ENCODE results near the gene CLRN2. TPM values are rescaled to one million over a fixed set of nuclear protein-coding genes. Genes with fewer than 3 reads are reported as not detected.

The CLRN2 gene
- total and polyA plus RNA-seq, 10 of the 15 experiments (the other 5 are each of a cell fraction or from before 2014, with no cell fraction given) = not detected

DNA sequence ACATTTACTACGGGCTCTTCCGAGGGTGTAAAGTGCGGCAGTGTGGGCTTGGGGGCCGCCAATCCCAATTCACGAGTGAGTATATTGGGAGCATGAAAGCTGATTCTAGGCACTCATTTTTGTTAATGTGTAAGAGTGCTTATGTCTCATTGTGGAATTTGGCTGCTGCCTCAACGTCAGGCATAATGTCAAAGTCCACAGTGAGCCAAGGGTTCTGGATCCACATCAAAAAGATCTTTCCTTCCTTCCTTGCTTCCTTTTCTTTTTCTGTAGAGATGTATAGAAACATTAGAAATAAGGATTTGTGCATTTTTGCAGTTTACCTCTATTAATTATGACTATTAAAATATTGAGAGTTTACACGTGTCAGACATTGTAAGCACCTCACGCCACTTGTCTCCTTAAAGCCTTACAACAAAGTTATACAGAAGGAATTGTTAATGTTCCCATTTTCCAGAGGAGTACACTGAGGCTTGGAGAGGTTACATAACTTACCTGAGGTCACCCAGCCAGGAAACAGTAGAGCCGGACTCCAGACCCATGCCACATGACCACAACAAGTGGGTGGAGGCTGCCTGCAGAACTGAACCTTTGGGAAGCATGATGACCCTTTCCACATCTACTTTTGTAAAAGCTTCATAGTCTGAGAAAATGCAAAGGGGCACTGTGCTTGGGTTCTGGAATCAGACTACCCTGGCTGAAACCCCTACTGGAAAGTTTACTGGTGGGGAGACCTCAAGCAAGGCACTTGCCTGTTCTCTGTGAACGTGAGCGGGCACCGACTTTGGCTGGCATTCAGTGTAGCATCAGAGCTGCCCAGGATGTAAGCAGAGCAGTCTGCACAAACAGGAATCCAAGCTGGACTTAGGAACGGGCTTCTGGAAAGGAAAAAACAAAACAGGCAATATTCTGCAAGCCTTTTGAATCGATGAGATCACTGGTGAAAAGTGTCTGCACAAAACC, 761 bp downstream of the CLRN2 start (continued):
- TF ChIP-seq, protein P1, sequence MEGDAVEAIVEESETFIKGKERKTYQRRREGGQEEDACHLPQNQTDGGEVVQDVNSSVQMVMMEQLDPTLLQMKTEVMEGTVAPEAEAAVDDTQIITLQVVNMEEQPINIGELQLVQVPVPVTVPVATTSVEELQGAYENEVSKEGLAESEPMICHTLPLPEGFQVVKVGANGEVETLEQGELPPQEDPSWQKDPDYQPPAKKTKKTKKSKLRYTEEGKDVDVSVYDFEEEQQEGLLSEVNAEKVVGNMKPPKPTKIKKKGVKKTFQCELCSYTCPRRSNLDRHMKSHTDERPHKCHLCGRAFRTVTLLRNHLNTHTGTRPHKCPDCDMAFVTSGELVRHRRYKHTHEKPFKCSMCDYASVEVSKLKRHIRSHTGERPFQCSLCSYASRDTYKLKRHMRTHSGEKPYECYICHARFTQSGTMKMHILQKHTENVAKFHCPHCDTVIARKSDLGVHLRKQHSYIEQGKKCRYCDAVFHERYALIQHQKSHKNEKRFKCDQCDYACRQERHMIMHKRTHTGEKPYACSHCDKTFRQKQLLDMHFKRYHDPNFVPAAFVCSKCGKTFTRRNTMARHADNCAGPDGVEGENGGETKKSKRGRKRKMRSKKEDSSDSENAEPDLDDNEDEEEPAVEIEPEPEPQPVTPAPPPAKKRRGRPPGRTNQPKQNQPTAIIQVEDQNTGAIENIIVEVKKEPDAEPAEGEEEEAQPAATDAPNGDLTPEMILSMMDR (IDR thresholded peaks at IDR 0.05 in 2 of 3, conservative IDR thresholded peaks at IDR 0.05 in 1 of 3; ENCODE audit: control insufficient read depth in 2 of 3, extremely low read depth in 1 of 3, insufficient read depth in 1 of 3, low read depth in 3 of 3, low read length in 3 of 3) = no peak
- TF ChIP-seq, protein P2, sequence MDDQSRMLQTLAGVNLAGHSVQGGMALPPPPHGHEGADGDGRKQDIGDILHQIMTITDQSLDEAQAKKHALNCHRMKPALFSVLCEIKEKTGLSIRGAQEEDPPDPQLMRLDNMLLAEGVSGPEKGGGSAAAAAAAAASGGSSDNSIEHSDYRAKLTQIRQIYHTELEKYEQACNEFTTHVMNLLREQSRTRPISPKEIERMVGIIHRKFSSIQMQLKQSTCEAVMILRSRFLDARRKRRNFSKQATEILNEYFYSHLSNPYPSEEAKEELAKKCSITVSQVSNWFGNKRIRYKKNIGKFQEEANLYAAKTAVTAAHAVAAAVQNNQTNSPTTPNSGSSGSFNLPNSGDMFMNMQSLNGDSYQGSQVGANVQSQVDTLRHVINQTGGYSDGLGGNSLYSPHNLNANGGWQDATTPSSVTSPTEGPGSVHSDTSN (IDR thresholded peaks at IDR 0.05; ENCODE audit: insufficient replicate concordance, low read depth, low read length) = no peak
- no peak for TF ChIP-seq IKZF1 (conservative IDR thresholded peaks at IDR 0.05)
- no peak for TF ChIP-seq EP300 (IDR thresholded peaks at IDR 0.05; ENCODE audit: borderline replicate concordance in 1 of 2, control insufficient read depth in 1 of 2, low read depth in 2 of 2, low read length in 2 of 2)

DNA sequence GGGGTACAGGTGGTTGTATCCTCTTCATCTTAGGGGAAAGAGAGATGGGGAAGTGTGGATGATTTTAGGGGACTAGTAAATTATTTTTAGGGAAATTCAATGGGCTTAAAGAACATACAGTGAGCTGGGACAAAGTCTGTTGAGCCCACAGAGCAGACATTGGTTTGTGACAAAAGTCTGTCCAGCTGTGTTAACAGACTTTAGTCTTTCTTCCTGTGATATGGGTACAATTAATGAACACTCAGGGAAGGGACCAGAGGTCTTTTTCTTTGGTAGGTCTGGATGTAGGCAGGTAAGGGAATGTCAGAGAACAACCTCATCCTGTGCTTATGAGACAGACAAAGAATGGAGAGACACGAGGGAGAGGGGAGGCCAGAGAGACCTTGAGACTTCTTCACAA, 2.0 kb downstream of the CLRN2 start:
- BruUV-seq (replicated peaks) = no TSS peak
- 0% methylated on average over 1 of the region's 1 CpG for WGBS (ENCODE audit: insufficient coverage, insufficient replicate concordance, low lambda C conversion rate, missing lambda C conversion rate)
- TF ChIP-seq ZNF687 (IDR thresholded peaks at IDR 0.05) (no peak), STAT3 (IDR thresholded peaks at IDR 0.05; ENCODE audit: low read depth, low read length) (no peak), MTA2 (IDR thresholded peaks at IDR 0.05; ENCODE audit: low read depth) (no peak), TCF3 (IDR thresholded peaks at IDR 0.05; ENCODE audit: borderline replicate concordance, insufficient read depth, low read depth, low read length) (no peak)
- TF ChIP-seq, protein P3, sequence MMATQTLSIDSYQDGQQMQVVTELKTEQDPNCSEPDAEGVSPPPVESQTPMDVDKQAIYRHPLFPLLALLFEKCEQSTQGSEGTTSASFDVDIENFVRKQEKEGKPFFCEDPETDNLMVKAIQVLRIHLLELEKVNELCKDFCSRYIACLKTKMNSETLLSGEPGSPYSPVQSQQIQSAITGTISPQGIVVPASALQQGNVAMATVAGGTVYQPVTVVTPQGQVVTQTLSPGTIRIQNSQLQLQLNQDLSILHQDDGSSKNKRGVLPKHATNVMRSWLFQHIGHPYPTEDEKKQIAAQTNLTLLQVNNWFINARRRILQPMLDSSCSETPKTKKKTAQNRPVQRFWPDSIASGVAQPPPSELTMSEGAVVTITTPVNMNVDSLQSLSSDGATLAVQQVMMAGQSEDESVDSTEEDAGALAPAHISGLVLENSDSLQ (IDR thresholded peaks at IDR 0.05) = no peak
- Histone ChIP-seq H3K9ac (ENCODE audit: control insufficient read depth, insufficient read depth, low read length) (no peak overlapping the region), H3K36me3 (ENCODE audit: control insufficient read depth in 2 of 2, insufficient read depth in 2 of 2, low read length in 1 of 2) (no peaks in the 10 kb centered on the region), H3K9me3 (replicated peaks; ENCODE audit: control insufficient read depth, insufficient read depth, low read length) (no peaks in the 10 kb centered on the region), H3K4me3 (no peak overlapping the region), H3K79me2 (ENCODE audit: control insufficient read depth, insufficient read depth, low read length) (no peaks in the 10 kb centered on the region), H3K27me3 (replicated peaks in 1 of 2; ENCODE audit: control insufficient read depth in 2 of 2, insufficient read depth in 2 of 2, low read length in 1 of 2) (no peaks in the 10 kb centered on the region), H4K20me1 (ENCODE audit: control insufficient read depth, insufficient read depth) (no peaks in the 10 kb centered on the region), H3K27ac (ENCODE audit: control insufficient read depth, insufficient read depth) (no peak overlapping the region), H3K4me1 (ENCODE audit: control insufficient read depth, insufficient read depth, low read length) (no peaks in the 10 kb centered on the region; the same call in 1 of the 2 replicates), H3K4me2 (ENCODE audit: control insufficient read depth, insufficient read depth) (no peak overlapping the region), H2AFZ (ENCODE audit: control insufficient read depth, low read depth, low read length) (no peak overlapping the region)
- no peak for FAIRE-seq
- DNase-seq (ENCODE audit: low read depth, low spot score) = no peak
- no peak for ATAC-seq
- ChIA-PET POLR2A (no interaction called here), RAD21 (ENCODE audit: unreplicated experiment) (no interaction called here), SMC1A (ENCODE audit: uncharacterized antibody, unreplicated experiment) (interaction anchor here (0.5 kb wide), 1 partner anchor 735 kb away, joined by 3 read pairs; no protein-coding TSS in a partner anchor), CTCF (no interaction called here)
- in situ Hi-C loops (cut with MboI) (no loop called here), intact Hi-C loops (cut with micrococcal nuclease; ENCODE audit: unreplicated experiment) (no loop called here)

Data from GM12878 (cell line).